ENCODE results near the gene CEACAM16. TPM values are rescaled to one million over a fixed set of nuclear protein-coding genes. Genes with fewer than 3 reads are reported as not detected.

Gene CEACAM16
- total and polyA plus RNA-seq, 9 of the 15 experiments (the other 6 are each of a cell fraction or from before 2014, with no cell fraction given): not detected

DNA sequence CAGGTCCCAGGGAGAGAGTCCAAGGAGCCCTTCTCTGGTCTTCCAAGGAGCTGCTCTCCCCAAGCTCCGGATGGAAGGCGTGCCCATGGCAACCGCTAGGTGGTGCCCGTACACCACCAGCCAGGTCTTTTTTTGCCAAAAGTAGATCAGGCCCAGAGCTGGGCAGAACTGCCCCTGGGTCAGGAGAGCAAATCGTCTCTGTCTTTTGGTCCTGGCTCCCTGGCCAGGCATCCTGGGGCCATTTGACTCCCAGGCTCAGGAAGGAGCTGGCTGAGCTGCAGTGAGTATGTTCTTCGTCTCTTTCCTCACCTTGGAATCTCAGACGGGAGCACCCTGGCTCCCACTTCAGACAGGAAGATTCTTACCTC lies 25.0 kb downstream of the CEACAM16 start (continued):
- TF ChIP-seq YY1 (IDR thresholded peaks at IDR 0.05; ENCODE audit: borderline replicate concordance in 1 of 3, control insufficient read depth in 1 of 3, extremely low read depth in 1 of 3, insufficient read depth in 3 of 3, insufficient read length in 1 of 3, insufficient replicate concordance in 2 of 3, low read depth in 1 of 3, low read length in 2 of 3) (peak in 1 of 3 experiments; percentile 18), MAZ (CRISPR knock-in tag; conservative IDR thresholded peaks at IDR 0.05 in 1 of 2, IDR thresholded peaks at IDR 0.05 in 1 of 2) (peak; percentile 36 to 83; a peak in 2 of 4 replicates), NONO (IDR thresholded peaks at IDR 0.05; ENCODE audit: low read depth in 2 of 2, low read length in 1 of 2) (0 out of 4 replicates have a peak, but pooled peaks of 1 of the 2 experiments have one; percentile 27), SAFB (IDR thresholded peaks at IDR 0.05; ENCODE audit: borderline replicate concordance, low read depth, low read length) (no peak), ZNF778 (CRISPR knock-in tag; IDR thresholded peaks at IDR 0.05) (no peak), NFXL1 (CRISPR knock-in tag; IDR thresholded peaks at IDR 0.05) (no peak), ZNF3 (CRISPR knock-in tag; IDR thresholded peaks at IDR 0.05) (no peak), ZNF24 (IDR thresholded peaks at IDR 0.05) (peak; percentile 8; the same call in 1 of the 2 replicates), POU5F1 (IDR thresholded peaks at IDR 0.05; ENCODE audit: borderline replicate concordance, low read depth, low read length, partially characterized antibody) (no peak), ZNF586 (CRISPR knock-in tag; conservative IDR thresholded peaks at IDR 0.05) (no peak), ZNF311 (CRISPR knock-in tag; IDR thresholded peaks at IDR 0.05) (no peak), HSF4 (CRISPR knock-in tag; IDR thresholded peaks at IDR 0.05; ENCODE audit: borderline replicate concordance) (no peak), TBL1XR1 (IDR thresholded peaks at IDR 0.05; ENCODE audit: low read length in 2 of 2) (0 out of 4 replicates have a peak, but pooled peaks of 1 of the 2 experiments have one; percentile 45), WHSC1 (IDR thresholded peaks at IDR 0.05; ENCODE audit: low read length) (no peak), RBM14 (IDR thresholded peaks at IDR 0.05; ENCODE audit: borderline replicate concordance, insufficient read depth, low read depth, low read length) (no peak)
- TF ChIP-seq, protein P1, sequence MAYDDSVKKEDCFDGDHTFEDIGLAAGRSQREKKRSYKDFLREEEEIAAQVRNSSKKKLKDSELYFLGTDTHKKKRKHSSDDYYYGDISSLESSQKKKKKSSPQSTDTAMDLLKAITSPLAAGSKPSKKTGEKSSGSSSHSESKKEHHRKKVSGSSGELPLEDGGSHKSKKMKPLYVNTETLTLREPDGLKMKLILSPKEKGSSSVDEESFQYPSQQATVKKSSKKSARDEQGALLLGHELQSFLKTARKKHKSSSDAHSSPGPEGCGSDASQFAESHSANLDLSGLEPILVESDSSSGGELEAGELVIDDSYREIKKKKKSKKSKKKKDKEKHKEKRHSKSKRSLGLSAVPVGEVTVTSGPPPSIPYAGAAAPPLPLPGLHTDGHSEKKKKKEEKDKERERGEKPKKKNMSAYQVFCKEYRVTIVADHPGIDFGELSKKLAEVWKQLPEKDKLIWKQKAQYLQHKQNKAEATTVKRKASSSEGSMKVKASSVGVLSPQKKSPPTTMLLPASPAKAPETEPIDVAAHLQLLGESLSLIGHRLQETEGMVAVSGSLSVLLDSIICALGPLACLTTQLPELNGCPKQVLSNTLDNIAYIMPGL (CRISPR knock-in tag; IDR thresholded peaks at IDR 0.05): 0 out of 2 replicates have a peak, but pooled peaks have one; percentile 26
- TF ChIP-seq, protein P2, sequence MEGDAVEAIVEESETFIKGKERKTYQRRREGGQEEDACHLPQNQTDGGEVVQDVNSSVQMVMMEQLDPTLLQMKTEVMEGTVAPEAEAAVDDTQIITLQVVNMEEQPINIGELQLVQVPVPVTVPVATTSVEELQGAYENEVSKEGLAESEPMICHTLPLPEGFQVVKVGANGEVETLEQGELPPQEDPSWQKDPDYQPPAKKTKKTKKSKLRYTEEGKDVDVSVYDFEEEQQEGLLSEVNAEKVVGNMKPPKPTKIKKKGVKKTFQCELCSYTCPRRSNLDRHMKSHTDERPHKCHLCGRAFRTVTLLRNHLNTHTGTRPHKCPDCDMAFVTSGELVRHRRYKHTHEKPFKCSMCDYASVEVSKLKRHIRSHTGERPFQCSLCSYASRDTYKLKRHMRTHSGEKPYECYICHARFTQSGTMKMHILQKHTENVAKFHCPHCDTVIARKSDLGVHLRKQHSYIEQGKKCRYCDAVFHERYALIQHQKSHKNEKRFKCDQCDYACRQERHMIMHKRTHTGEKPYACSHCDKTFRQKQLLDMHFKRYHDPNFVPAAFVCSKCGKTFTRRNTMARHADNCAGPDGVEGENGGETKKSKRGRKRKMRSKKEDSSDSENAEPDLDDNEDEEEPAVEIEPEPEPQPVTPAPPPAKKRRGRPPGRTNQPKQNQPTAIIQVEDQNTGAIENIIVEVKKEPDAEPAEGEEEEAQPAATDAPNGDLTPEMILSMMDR (IDR thresholded peaks at IDR 0.05 in 2 of 3, conservative IDR thresholded peaks at IDR 0.05 in 1 of 3; ENCODE audit: insufficient read depth in 2 of 3, low read depth in 1 of 3, low read length in 3 of 3): peak; percentile 94 to 98 (median 98)
- TF ChIP-seq, protein P3, sequence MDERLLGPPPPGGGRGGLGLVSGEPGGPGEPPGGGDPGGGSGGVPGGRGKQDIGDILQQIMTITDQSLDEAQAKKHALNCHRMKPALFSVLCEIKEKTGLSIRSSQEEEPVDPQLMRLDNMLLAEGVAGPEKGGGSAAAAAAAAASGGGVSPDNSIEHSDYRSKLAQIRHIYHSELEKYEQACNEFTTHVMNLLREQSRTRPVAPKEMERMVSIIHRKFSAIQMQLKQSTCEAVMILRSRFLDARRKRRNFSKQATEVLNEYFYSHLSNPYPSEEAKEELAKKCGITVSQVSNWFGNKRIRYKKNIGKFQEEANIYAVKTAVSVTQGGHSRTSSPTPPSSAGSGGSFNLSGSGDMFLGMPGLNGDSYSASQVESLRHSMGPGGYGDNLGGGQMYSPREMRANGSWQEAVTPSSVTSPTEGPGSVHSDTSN (CRISPR knock-in tag; IDR thresholded peaks at IDR 0.05; ENCODE audit: low read depth): no peak
- TF ChIP-seq, protein P3 (tag; conservative IDR thresholded peaks at IDR 0.05; ENCODE audit: low read depth): no peak
- TF ChIP-seq, protein P4, sequence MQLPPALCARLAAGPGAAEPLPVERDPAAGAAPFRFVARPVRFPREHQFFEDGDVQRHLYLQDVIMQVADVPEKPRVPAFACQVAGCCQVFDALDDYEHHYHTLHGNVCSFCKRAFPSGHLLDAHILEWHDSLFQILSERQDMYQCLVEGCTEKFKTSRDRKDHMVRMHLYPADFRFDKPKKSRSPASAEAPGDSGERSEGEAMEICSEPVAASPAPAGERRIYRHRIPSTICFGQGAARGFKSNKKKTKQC (CRISPR knock-in tag; IDR thresholded peaks at IDR 0.05): no peak
